Measurements from ENCODE around the gene RNF166.
A peak's percentile ranks its signal among the peaks of the same experiment; 100 is the strongest.

The RNF166 gene

DNA sequence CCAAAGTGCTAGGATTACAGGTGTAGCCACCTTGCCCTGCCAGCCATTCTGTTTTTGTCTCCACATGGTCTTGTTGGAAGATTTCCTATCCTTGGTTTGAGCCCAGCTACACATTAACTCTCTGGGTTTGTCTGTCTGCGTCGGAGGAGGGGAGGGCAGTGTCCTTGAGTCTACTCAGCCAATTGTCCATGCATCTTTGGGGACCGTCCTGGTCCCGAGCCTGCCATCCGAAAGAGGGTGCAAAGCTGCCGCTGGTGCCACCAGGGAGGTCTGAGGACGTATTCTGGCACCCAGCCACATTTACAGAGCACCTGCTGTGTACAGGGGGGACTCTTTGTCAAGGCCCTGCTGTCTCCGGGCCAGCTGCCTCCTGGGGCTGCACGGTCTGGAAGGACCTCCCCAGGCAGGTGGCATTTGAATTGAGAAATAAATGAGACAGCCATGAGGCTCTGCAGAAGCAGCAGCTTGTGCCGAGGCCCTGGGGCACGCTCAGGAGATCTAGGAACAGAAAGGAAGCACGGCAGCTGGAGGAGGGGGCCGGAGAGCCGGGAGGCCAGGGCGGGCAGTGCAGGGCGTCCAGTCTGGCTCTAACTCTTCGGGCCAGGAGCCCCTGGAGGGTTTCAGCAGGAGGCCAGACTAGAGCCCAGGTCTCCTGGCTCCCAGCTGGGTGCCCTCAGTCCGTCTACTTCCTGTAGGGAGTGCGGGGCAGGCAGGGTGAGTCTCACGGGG lies 56.8 kb downstream of the RNF166 start:
- Histone ChIP-seq H4K20me1 (ENCODE audit: control insufficient read depth, insufficient read depth, low read depth, low read length) (peaks cover 18% of the 10 kb centered on the region), H3K9me3 (ENCODE audit: control insufficient read depth, insufficient read depth, low read length) (no peaks in the 10 kb centered on the region), H3K36me3 (ENCODE audit: control insufficient read depth, low read length) (peaks cover 85% of the 10 kb centered on the region), H3K27me3 (ENCODE audit: control insufficient read depth, low read length) (no peaks in the 10 kb centered on the region), H3F3A (ENCODE audit: control insufficient read depth, insufficient read depth) (no peaks in the 10 kb centered on the region), H3K27ac (ENCODE audit: low read depth, low read length) (peak overlapping the region; percentile 92), H3K4me1 (ENCODE audit: control insufficient read depth, low read length) (peaks cover 40% of the 10 kb centered on the region), H3K9me2 (replicated peaks; ENCODE audit: control insufficient read depth, low read length) (no peaks in the 10 kb centered on the region), H3K4me3 (ENCODE audit: low read length) (peak overlapping the region; percentile 86), H3K4me2 (ENCODE audit: low read length) (peak overlapping the region; percentile 87), H3K79me2 (ENCODE audit: control insufficient read depth, low read length) (peaks cover 49% of the 10 kb centered on the region)
- TF ChIP-seq CTCF (IDR thresholded peaks at IDR 0.05; ENCODE audit: low read depth, low read length, poor library complexity, severe bottlenecking) (no peak), EZH2phosphoT487 (IDR thresholded peaks at IDR 0.05; ENCODE audit: borderline replicate concordance, low read length) (no peak)

- Histone ChIP-seq H3K79me2 (ENCODE audit: control insufficient read depth, low read length) (peaks cover 47% of the 10 kb centered on the region), H3K9me2 (replicated peaks; ENCODE audit: control insufficient read depth, low read length) (no peaks in the 10 kb centered on the region), H3F3A (ENCODE audit: control insufficient read depth, insufficient read depth) (no peaks in the 10 kb centered on the region), H3K27me3 (ENCODE audit: control insufficient read depth, low read length) (no peaks in the 10 kb centered on the region), H3K4me1 (ENCODE audit: control insufficient read depth, low read length) (peaks cover 37% of the 10 kb centered on the region), H3K4me2 (ENCODE audit: low read length) (no peak overlapping the region), H3K4me3 (ENCODE audit: low read length) (no peak overlapping the region), H4K20me1 (ENCODE audit: control insufficient read depth, insufficient read depth, low read depth, low read length) (peaks cover 20% of the 10 kb centered on the region), H3K9me3 (ENCODE audit: control insufficient read depth, insufficient read depth, low read length) (no peaks in the 10 kb centered on the region), H3K27ac (ENCODE audit: low read depth, low read length) (no peak overlapping the region), H3K36me3 (ENCODE audit: control insufficient read depth, low read length) (peaks cover 81% of the 10 kb centered on the region)
- no peak for TF ChIP-seq EZH2phosphoT487 (IDR thresholded peaks at IDR 0.05; ENCODE audit: borderline replicate concordance, low read length)
- TF ChIP-seq CTCF (IDR thresholded peaks at IDR 0.05; ENCODE audit: low read depth, low read length, poor library complexity, severe bottlenecking) = no peak
Measured at GRCh38 chr16:88647178-88648070, 58.8 kb downstream of the RNF166 start.

All from DOHH2 (cell line).